Mesenchymal stem cell (in vitro differentiated cells and primary cell): Measurements from ENCODE around the gene SBDS.
"Not testable (repeated sequence)": the region's sequence is repeated elsewhere in the genome, so short reads cannot be mapped to it uniquely, and the experiment has no call there.

Source experiments
- DNase-seq: peaks from one replicate; pipeline ENCODE4 v3.0.0-alpha.2; 2013
- H2AFZ ChIP-seq: one replicate; pipeline ENCODE4 v1.6.1; 2013; ENCODE audit warnings: low read depth, mild to moderate bottlenecking, control low read depth, inconsistent platforms, low read length, moderate library complexity
- H2AK5ac ChIP-seq: 2 replicates; pipeline ENCODE4 v1.6.1; 2013; ENCODE audit warnings: low read length, moderate library complexity, mild to moderate bottlenecking, inconsistent platforms; ENCODE audit not compliant: severe bottlenecking
- H2BK120ac ChIP-seq: one replicate; pipeline ENCODE4 v1.6.1; 2013; ENCODE audit warnings: low read depth, mild to moderate bottlenecking, inconsistent platforms, low read length, moderate library complexity
- H2BK12ac ChIP-seq, 2 experiments: one replicate each; pipeline ENCODE4 v1.6.1; 2013; ENCODE audit warnings: inconsistent platforms in 2 of 2, low read length in 2 of 2, mild to moderate bottlenecking in 2 of 2, moderate library complexity in 2 of 2, control low read depth in 1 of 2
- H2BK15ac ChIP-seq: one replicate; pipeline ENCODE4 v1.6.1; 2013; ENCODE audit warnings: mild to moderate bottlenecking, low read depth, inconsistent platforms; ENCODE audit not compliant: poor library complexity, severe bottlenecking
- H2BK5ac ChIP-seq: 2 replicates; pipeline ENCODE4 v1.6.1; 2013; ENCODE audit warnings: low read depth, mild to moderate bottlenecking, low read length, control low read depth, inconsistent platforms; ENCODE audit not compliant: poor library complexity, severe bottlenecking
- H3K14ac ChIP-seq, 2 experiments: one replicate each; pipeline ENCODE4 v1.6.1; 2013; ENCODE audit warnings: inconsistent platforms in 2 of 2, low read length in 2 of 2, control low read depth in 1 of 2, mild to moderate bottlenecking in 1 of 2, moderate library complexity in 1 of 2
- H3K18ac ChIP-seq, 2 experiments: one replicate each; pipeline ENCODE4 v1.6.1; 2013; ENCODE audit warnings: inconsistent platforms in 2 of 2, low read length in 2 of 2, control low read depth in 1 of 2, low read depth in 1 of 2, mild to moderate bottlenecking in 1 of 2
- H3K23ac ChIP-seq, 2 experiments: one replicate each; pipeline ENCODE4 v1.6.1; 2013; ENCODE audit warnings: inconsistent platforms in 2 of 2, low read length in 2 of 2, mild to moderate bottlenecking in 2 of 2, moderate library complexity in 2 of 2, control low read depth in 1 of 2
- H3K27ac ChIP-seq: 2 replicates; pipeline ENCODE4 v1.5.1; 2013; ENCODE audit warnings: mild to moderate bottlenecking, moderate library complexity, low read length, control low read depth, inconsistent platforms; ENCODE audit not compliant: poor library complexity, severe bottlenecking
- H3K27me3 ChIP-seq, 2 experiments: 2 replicates each; pipeline versions ENCODE4 v1.6.1 to v1.7.0; 2013; ENCODE audit warnings: low read length in 2 of 2, mild to moderate bottlenecking in 2 of 2, moderate library complexity in 2 of 2, control low read depth in 1 of 2, inconsistent platforms in 1 of 2; ENCODE audit not compliant: control insufficient read depth in 1 of 2, insufficient read depth in 1 of 2
- H3K36me3 ChIP-seq, 2 experiments: 2 replicates each; pipeline versions ENCODE4 v1.6.1 to v1.7.0; 2013; ENCODE audit warnings: low read length in 2 of 2, control low read depth in 1 of 2, inconsistent platforms in 1 of 2, low read depth in 1 of 2, mild to moderate bottlenecking in 1 of 2; ENCODE audit not compliant: insufficient read depth in 2 of 2, control insufficient read depth in 1 of 2
- H3K4ac ChIP-seq, 2 experiments: one replicate each; pipeline ENCODE4 v1.6.1; 2013; ENCODE audit warnings: inconsistent platforms in 2 of 2, low read length in 2 of 2, mild to moderate bottlenecking in 2 of 2, moderate library complexity in 2 of 2, control low read depth in 1 of 2, low read depth in 1 of 2
- H3K4me1 ChIP-seq: 2 replicates; pipeline ENCODE4 v1.6.1; 2013; ENCODE audit warnings: low read depth, low read length, control low read depth; ENCODE audit not compliant: control insufficient read depth, insufficient read depth
- H3K4me2 ChIP-seq: 2 replicates; pipeline ENCODE4 v1.6.1; 2013; ENCODE audit warnings: low read length, mild to moderate bottlenecking, inconsistent platforms; ENCODE audit not compliant: poor library complexity, severe bottlenecking
- H3K4me3 ChIP-seq, 2 experiments: 2 replicates each; pipeline versions ENCODE4 v1.5.1 to v1.7.0; 2013; ENCODE audit warnings: low read length in 2 of 2, mild to moderate bottlenecking in 2 of 2, control low read depth in 1 of 2, low read depth in 1 of 2; ENCODE audit not compliant: insufficient read depth in 1 of 2
- H3K79me1 ChIP-seq: replicated peaks from 2 replicates; pipeline ENCODE4 v1.6.1; 2013; ENCODE audit warnings: mild to moderate bottlenecking, control low read depth, low read length, inconsistent platforms; ENCODE audit not compliant: poor library complexity, severe bottlenecking
- H3K9ac ChIP-seq: 2 replicates; pipeline ENCODE4 v1.7.0; 2013; ENCODE audit warnings: mild to moderate bottlenecking, low read length, moderate library complexity
- H3K9me3 ChIP-seq: 2 replicates; pipeline ENCODE4 v1.7.0; 2013; ENCODE audit warnings: mild to moderate bottlenecking, low read length; ENCODE audit not compliant: control insufficient read depth
- H4K8ac ChIP-seq: one replicate; pipeline ENCODE4 v1.6.1; 2013; ENCODE audit warnings: inconsistent platforms, mild to moderate bottlenecking, low read length, moderate library complexity
- H4K91ac ChIP-seq: one replicate; pipeline ENCODE4 v1.6.1; 2013; ENCODE audit warnings: mild to moderate bottlenecking, low read length, inconsistent platforms
- WGBS: methylation state at CpG from one replicate; pipeline ENCODE4 v1.1.7; 2013; ENCODE audit warnings: mixed read lengths; 5-methylcytosine and 5-hydroxymethylcytosine counted together

The SBDS gene

DNA sequence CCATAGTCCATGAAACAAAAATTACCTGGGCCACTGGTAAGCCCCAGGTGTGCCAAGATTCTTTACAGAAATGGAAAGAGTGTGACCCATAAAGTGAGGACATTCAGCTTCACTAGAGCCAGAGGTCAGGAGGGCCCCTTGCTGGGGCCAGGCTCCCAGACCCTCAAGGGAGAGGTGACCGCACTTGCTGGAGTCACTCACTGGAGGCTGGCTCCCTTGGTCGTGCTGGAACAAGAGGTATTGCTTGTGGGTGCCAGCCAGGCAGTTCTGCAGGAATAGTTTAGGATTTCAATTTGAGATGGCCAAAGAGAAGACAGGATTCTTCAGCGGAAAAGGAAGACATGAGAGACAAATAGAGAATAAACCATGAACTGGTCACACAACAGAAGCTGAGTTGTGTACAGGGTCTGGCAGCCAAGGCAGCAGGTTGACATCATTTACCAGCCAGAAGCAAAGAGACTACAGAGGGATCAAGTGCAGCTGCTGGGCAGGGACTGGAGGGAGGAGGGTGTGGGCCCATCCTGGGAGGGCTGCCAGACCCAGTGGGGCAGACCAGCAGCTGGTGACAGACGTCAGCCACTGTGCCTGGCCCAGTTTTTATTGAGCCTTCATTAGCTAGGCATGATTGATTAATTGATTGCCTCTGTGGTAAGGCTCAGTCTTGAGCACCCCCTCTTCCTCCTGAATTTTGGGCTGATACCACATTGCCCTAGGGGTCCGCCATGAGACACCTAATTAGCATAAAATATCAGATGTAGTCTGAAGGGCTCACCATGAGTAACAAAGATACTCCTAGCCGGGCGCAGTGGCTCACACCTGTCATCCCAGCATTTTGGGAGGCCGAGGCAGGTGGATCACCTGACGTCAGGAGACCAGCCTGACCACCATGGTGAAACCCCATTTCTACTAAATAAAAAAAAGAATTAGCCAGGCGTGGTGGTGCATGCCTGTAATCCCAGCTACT is 41.3 kb upstream of the SBDS start:
- H2BK120ac ChIP-seq, H3K14ac ChIP-seq, H4K91ac ChIP-seq, H2BK12ac ChIP-seq, H3K4me2 ChIP-seq, DNase-seq, H3K9me3 ChIP-seq, H3K27me3 ChIP-seq, H3K36me3 ChIP-seq, H2AK5ac ChIP-seq, H2BK15ac ChIP-seq, H3K4me1 ChIP-seq, H3K4ac ChIP-seq, H3K27ac ChIP-seq, H3K18ac ChIP-seq, H4K8ac ChIP-seq, H2BK5ac ChIP-seq, H3K9ac ChIP-seq, H3K4me3 ChIP-seq, H3K23ac ChIP-seq, H2AFZ ChIP-seq, H3K79me1 ChIP-seq: not testable (repeated sequence)
- WGBS = 95% methylated on average over 10 of the region's 10 CpGs

DNA sequence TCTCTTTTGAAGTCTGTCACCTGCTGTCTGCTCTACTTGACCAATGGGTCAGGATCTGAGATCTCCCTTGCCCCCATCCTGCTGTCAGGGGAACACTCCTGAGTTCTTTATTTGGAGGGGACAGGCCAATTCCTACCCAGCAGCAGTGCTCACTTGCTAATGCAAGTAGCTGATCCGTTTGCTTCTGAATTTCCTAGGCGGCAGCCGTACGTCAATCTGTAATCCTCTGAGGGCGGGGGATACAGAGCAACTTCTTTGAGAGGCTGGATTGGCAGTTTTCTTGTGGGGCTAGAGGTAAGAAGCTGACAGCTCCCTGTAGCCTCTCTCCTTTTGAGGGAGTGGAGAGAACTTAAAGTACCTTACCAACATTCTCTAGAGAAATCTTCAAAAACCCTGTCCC is 37.9 kb upstream of the SBDS start:
- Histone ChIP-seq H4K8ac (no peak overlapping the region), H3K79me1 (peaks cover 5% of the 10 kb centered on the region), H2AK5ac (no peak overlapping the region), H3K23ac (no peak overlapping the region), H2BK15ac (no peak overlapping the region), H3K27me3 (no peaks in the 10 kb centered on the region), H3K4me3 (no peak overlapping the region), H3K4ac (no peak overlapping the region), H2BK120ac (no peak overlapping the region), H4K91ac (no peak overlapping the region), H3K4me2 (no peak overlapping the region), H3K9ac (no peak overlapping the region), H2AFZ (no peak overlapping the region), H3K36me3 (peaks cover 6 to 14% of the 10 kb centered on the region in 2 experiments), H3K9me3 (peaks cover 4% of the 10 kb centered on the region), H3K14ac (no peak overlapping the region), H2BK5ac (no peak overlapping the region), H3K27ac (no peak overlapping the region), H2BK12ac (no peak overlapping the region), H3K4me1 (no peaks in the 10 kb centered on the region), H3K18ac (no peak overlapping the region)
- 97% methylated on average over 5 of the region's 5 CpGs for WGBS
- no peak for DNase-seq

DNA sequence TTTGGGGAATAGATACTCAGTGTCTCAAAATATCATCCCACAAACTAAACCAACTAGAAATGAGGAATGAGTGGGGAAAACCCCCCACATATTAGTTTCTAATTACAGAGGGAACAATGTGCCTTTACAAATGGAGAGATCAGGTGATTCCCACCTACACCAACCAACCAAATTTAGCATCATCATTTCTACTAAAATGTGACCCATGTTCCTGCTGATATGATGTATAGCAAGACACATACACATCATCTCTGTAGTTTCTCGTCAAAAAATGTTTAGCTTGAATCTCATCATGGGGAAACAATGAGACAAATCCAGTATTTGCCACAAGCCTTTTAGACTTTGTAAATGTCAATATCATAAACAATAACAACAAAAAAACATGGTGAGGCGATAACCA is 36.3 kb upstream of the SBDS start:
- H3K79me1 ChIP-seq, H2BK12ac ChIP-seq, H3K4me1 ChIP-seq, H3K4me2 ChIP-seq, H3K18ac ChIP-seq, H4K91ac ChIP-seq, H3K23ac ChIP-seq, H3K9me3 ChIP-seq, H2AK5ac ChIP-seq, H3K4ac ChIP-seq, H3K4me3 ChIP-seq, H2BK15ac ChIP-seq, H2BK5ac ChIP-seq, H2BK120ac ChIP-seq, H3K9ac ChIP-seq, H3K27me3 ChIP-seq, H3K27ac ChIP-seq, H3K14ac ChIP-seq, DNase-seq, H2AFZ ChIP-seq, H4K8ac ChIP-seq: not testable (repeated sequence)
- WGBS = no CpG with 5 or more reads among the region's 2 CpGs
- H3K36me3 ChIP-seq = peaks cover 6 to 10% of the 10 kb centered on the region in 2 experiments

DNA sequence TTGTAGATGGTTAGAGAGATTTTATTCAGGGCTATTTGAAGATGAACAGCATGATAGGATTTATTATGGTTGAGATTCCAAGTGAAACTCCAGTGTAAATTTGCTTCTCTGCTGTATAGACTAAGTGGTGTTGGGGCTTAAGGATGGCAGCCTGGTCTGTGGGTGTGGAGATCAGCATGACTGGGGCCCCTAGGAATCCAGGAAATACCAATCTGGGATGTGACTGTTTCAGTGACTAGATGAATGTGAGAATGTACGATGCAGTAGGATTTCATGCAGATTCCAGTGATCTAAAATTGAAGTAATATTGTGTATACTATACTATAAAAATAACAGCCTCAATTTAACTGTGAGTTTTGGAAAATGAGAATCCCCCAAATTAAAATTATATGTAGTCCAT is 30.1 kb upstream of the SBDS start:
- not testable (repeated sequence) for H3K4me3 ChIP-seq, H2AFZ ChIP-seq, H3K27me3 ChIP-seq, H3K23ac ChIP-seq, H2BK12ac ChIP-seq, H3K79me1 ChIP-seq, H3K4me1 ChIP-seq, H2BK15ac ChIP-seq, H4K8ac ChIP-seq, H4K91ac ChIP-seq, H2BK120ac ChIP-seq, H3K4ac ChIP-seq, H2BK5ac ChIP-seq, H3K9me3 ChIP-seq, H3K14ac ChIP-seq, H2AK5ac ChIP-seq, H3K18ac ChIP-seq, H3K4me2 ChIP-seq
- H3K27ac ChIP-seq = peak overlapping the region; percentile 67
- DNase-seq = peak; percentile 62
- H3K36me3 ChIP-seq = peaks cover 16 to 20% of the 10 kb centered on the region in 2 experiments
- H3K9ac ChIP-seq = peak overlapping the region; percentile 36
- no CpG with 5 or more reads among the region's 1 CpG for WGBS
